Superior temporal gyrus (tissue), 1 donor: ENCODE data around the gene SCAMP2.

Source experiments
- DNase-seq: peaks from one replicate; pipeline ENCODE4 v3.0.0-alpha.2; 2016; ENCODE audit errors: extremely low spot score

SCAMP2 gene

GRCh38 chr15:74821091-74821789, 51.9 kb downstream of the SCAMP2 start:
- no peak for DNase-seq

DNA sequence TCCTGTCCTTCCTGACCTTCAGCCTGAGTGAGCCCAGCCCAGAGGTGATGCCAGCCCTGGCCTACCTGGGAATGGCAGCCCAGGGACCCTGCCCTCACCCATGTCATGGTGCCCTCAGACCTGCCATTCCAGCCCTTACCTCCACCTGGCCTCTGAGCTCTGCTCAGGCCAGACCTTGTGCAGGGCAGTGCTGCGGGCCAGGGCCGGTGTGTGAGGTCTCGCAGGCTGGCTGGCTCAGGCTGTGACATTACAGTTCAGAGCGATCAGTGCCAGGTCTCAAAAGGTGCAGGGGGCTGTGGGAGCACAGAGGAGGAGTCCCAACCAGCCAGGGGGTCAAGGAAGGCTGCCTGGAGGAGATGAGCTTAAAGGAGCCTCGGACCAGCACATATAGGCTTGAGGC, 53.1 kb downstream of the SCAMP2 start:
- no peak for DNase-seq

DNA sequence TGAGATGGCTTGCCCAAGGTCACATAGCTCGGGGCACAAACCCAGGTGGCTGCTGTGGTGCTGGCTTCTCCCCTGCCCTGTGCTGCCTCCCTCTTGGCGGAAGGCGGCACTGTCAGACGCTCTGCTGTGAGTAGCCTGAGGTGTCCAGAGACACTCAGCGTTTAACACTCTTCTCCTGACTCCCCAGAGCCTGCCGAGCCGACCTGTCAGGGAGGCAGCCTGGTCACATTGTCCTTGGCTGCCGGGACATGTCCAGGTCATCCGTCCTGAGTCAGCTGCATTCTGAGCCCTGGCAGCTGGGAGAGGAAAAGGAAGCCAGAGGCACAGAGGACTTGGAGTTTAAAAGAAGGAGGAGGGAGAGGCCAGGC, 55.8 kb downstream of the SCAMP2 start:
- no peak for DNase-seq

- no peak for DNase-seq
Observed at GRCh38 chr15:74816624-74817369, 56.4 kb downstream of the SCAMP2 start.

GRCh38 chr15:74815961-74816360, 57.2 kb downstream of the SCAMP2 start:
- DNase-seq: no peak

GRCh38 chr15:74815121-74815934, 57.8 kb downstream of the SCAMP2 start:
- no peak for DNase-seq

DNA sequence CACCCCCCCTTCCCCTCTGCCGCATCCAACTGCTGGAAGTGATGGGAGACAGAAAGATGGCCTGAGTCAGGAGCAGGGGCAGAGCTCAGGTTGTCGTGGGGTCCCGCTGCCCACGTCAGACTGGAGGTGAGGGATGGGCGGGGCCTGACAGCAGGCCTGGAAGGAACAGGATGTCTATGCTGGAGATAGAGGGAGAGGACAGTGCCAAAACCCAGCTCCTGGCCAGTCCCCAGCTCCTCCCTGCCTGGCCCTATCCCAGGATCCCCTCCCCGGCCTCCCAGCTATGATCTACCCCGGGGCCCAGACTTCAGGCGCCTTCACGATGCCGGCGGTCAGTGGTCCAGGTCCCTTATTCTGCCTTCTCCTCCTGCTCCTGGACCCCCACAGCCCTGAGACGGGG, 60.6 kb downstream of the SCAMP2 start, which contains the start of gene LMAN1L:
Gene LMAN1L, plus strand, starts transcription at position 303 of the 400 bp plus-strand sequence. Its CDS starts 20 bp downstream, at position 323.
- no peak for DNase-seq

GRCh38 chr15:74809956-74810355, 63.2 kb downstream of the SCAMP2 start:
- DNase-seq: no peak

DNA sequence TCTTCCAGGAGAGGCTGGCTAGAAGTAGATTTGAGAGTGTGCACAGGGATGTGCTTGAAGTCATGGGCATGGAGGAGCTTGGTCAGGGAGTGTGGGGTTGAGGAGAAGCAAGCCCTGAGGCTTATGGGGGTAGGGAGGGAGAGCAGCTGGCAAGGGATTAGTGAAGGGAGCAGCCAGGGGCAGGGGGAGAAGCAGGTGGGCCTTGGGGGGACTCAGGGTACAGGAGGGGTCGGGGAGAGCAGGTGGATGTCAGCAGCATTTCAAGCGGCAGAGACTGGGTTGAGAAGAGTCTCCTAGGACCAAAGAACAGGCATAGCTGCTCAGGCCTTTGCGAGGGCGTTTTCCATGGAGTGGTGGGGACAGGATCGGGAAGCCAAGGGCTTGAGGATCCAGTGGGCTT, 63.9 kb downstream of the SCAMP2 start:
- no peak for DNase-seq

DNA sequence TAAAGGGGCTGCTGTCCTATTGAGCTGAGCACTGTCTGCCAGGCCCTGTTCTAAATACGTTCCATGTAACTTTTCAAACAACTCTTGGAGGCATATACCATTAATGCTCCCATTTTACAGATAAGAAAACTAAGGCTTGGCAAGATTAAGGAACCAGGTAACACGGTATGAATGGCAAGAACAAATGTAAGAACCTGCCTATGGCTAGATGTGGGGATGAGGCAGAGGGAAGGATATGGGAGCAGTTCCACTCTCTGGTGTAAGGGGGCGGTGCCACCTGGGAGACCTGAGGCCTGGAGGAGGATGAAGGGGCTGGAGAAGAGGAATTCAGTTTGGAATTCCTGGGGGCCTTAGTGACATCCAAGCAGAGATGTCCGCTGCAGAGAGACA, 64.3 kb downstream of the SCAMP2 start:
- DNase-seq: no peak

DNA sequence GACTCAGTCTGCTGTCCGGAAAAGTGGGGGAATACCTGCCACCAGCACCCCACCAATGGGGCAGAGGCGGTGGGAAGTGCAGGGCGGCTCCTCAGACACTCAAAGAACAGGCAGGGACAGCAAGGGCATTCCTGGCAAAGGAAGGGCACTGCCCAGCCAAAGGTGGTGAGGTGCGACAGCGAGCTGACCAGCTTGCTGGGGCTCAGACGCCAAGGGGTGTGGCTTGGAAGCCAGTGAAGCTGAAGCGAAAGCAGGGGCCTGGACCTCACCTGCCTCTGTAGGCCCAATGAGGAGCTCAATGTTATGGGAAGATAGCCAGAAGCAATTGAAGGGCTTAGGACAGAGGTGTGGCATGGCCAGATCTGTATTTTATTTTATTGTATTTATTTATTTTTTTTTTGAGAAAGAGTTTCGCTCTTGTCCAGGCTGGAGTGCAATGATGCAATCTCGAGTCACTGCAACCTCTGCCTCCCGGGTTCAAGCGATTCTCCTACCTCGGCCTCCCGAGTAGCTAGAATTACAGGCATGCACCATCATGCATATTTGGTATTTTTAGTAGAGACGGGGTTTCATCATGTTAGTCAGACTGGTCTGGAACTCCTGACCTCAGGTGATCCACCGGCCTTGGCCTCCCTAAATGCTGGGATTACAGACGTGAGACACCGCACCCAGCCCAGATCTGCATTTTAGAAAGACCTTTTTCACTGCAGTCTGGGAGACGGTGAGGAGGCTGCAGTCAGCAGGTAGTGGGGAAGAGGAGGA, 64.9 kb downstream of the SCAMP2 start:
- DNase-seq: no peak

DNA sequence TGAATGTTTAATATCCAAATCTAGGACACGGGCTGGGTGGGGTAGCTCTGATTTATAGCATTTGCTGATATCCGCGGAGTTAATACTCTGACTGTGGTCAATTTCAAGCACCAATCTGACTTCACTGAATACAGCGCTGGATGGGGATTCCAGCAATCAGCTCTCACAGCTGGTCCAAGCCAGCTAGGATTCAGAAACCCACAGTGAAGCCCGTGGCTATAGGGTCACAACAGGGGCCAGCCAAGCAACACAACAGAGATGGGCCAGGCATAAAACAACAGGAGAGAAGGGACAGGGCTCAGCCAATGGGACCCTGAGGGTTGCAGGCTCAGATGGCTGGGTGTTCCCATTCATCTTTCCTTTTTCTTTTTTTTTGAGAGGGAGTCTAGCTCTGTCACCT, 65.9 kb downstream of the SCAMP2 start:
- DNase-seq: no peak

DNA sequence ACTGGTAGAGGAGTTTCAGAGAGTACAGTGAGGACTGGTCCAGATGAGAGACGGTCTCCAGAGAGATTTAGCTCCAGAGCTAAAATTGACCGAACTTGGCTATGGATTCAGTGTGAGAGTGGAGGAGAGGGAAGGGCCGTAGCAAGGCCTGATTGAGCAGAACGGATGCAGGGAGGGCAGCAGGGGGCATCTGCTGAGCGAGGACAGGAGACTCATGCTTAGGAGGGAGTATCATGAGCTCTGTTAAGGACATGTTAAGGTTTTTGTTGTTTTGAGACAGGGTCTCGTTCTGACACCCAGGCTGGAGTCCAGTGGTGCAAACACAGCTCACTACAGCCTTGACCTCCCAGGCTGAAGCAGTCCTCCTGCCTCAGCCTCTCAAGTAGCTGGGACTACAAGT, 68.2 kb downstream of the SCAMP2 start:
- DNase-seq: no peak

DNA sequence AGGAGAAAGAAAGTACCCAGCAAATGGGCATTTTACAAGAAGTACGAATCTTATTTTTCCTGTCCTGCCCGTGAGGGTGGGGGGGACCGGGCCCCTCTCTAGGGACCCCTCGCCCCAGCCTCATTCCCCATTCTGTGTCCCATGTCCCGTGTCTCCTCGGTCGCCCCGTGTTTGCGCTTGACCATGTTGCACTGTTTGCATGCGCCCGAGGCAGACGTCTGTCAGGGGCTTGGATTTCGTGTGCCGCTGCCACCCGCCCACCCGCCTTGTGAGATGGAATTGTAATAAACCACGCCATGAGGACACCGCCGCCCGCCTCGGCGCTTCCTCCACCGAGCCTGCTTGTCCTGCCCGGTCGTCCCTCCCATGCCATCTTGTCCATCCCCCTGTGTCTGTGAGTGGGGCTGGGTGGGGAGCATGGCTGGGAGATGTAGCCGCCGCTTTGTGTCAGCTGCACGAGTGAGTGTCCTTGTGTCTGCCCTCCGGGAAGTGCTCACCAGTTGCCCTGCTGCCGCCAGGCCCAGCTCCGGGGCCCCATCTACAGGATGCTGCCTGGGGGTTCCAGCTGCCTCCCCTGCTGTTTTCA, 70.2 kb downstream of the SCAMP2 start:
- no peak for DNase-seq

DNA sequence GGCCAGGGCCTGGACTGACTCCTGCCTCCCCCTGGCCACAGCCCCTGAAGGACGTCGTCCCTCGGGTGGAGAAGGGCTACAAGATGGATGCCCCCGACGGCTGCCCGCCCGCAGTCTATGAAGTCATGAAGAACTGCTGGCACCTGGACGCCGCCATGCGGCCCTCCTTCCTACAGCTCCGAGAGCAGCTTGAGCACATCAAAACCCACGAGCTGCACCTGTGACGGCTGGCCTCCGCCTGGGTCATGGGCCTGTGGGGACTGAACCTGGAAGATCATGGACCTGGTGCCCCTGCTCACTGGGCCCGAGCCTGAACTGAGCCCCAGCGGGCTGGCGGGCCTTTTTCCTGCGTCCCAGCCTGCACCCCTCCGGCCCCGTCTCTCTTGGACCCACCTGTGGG, 70.9 kb downstream of the SCAMP2 start:
- DNase-seq: no peak

DNA sequence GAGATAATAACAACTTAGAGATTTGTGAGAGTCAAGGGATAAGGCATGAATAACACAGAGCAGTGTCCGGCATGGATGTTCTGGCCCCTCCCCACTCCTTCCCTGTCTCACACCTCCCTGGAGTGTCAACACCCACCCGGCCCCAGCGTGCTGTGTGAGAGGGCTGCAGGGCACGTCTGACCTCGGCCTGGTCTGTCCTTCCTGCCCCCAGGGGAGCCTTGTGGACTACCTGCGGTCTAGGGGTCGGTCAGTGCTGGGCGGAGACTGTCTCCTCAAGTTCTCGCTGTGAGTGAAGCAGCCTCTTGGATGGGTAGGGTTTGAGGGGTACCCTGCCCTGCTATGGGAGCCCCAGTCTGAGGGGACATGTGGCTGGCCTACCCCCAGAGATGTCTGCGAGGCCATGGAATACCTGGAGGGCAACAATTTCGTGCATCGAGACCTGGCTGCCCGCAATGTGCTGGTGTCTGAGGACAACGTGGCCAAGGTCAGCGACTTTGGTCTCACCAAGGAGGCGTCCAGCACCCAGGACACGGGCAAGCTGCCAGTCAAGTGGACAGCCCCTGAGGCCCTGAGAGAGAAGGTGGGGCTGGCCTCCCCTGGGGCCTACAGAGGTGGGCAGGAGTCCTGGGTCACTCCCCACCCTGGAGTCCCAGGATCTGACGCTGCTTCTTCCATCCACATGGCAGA, 71.7 kb downstream of the SCAMP2 start:
- DNase-seq: no peak

GRCh38 chr15:74800559-74801094, 72.5 kb downstream of the SCAMP2 start:
- no peak for DNase-seq

GRCh38 chr15:74799856-74800558, 73.2 kb downstream of the SCAMP2 start:
- DNase-seq: peak; percentile 73

DNA sequence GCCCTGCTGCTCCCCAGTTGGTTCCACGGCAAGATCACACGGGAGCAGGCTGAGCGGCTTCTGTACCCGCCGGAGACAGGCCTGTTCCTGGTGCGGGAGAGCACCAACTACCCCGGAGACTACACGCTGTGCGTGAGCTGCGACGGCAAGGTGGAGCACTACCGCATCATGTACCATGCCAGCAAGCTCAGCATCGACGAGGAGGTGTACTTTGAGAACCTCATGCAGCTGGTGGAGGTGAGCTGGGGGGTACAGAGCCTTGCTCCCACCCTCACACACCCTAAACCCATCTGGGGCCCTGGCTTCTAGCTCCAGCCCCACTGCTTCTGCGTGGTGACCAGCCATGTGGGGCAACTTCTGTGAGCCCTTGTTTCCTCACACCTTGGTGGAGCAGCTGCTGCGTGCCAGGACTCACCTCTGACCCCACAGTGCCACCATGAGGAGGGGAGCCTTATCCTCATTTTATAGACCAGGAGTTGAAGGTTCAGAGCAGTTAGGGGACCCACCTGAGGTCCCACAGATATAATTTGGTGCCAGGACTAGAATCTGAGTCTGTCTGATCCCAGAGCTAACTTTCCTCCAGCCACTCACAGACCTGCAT, 73.8 kb downstream of the SCAMP2 start:
- no peak for DNase-seq
